ENCODE measurements around the gene CCNE1. TPM values are rescaled to one million over a fixed set of nuclear protein-coding genes. Genes with fewer than 3 reads are reported as not detected.

CCNE1 gene
- total RNA-seq: 10 to 100 TPM; 24.8 to 26.3 TPM

- H3K4me3 Mint-ChIP-seq: peak within 1 kb of the TSS; percentile 84
- H3K36me3 Mint-ChIP-seq (ENCODE audit: low read depth): peaks cover 24% of the 10 kb centered on the region
- H3K27ac Mint-ChIP-seq: peak within 1 kb of the TSS; percentile 78
- ChIA-PET CTCF (interaction anchor here (1.0 to 1.4 kb wide), 2 partner anchors 52 to 81 kb away, joined by 3 to 4 read pairs; no protein-coding TSS in a partner anchor), POLR2A (interaction anchor here (0.5 to 8.7 kb wide), 5 partner anchors 19 to 132 kb away, joined by 3 to 67 read pairs (median 4); no protein-coding TSS in a partner anchor)
- DNase-seq: peak; percentile 96
- no peaks in the 10 kb centered on the region for H3K27me3 Mint-ChIP-seq
- H3K4me1 Mint-ChIP-seq: peaks cover 29% of the 10 kb centered on the region
- H3K9me3 Mint-ChIP-seq: no peaks in the 10 kb centered on the region
Measured at GRCh38 chr19:29811125-29812079, at the start of gene CCNE1. Gene CCNE1, plus strand, starts transcription at chr19:29811991. Its CDS starts 565 bp downstream, at chr19:29812556.

- H3K4me1 Mint-ChIP-seq: peaks cover 3% of the 10 kb centered on the region
- ChIA-PET CTCF (interaction anchor here (6.1 kb wide), 1 partner anchor 111 kb away, joined by 62 read pairs; no protein-coding TSS in a partner anchor), POLR2A (no interaction called here)
- no peaks in the 10 kb centered on the region for H3K9me3 Mint-ChIP-seq
- DNase-seq: no peak
- no peak overlapping the region for H3K27ac Mint-ChIP-seq
- H3K27me3 Mint-ChIP-seq: peaks cover 4% of the 10 kb centered on the region
- no peaks in the 10 kb centered on the region for H3K36me3 Mint-ChIP-seq (ENCODE audit: low read depth)
- no peak overlapping the region for H3K4me3 Mint-ChIP-seq
Measured at GRCh38 chr19:29763196-29763595, 48.6 kb upstream of the CCNE1 start.

- Mint-ChIP-seq H3K27ac (no peak overlapping the region), H3K27me3 (peaks cover 4% of the 10 kb centered on the region), H3K36me3 (ENCODE audit: low read depth) (no peaks in the 10 kb centered on the region), H3K4me3 (no peak overlapping the region), H3K4me1 (peaks cover 3% of the 10 kb centered on the region), H3K9me3 (no peaks in the 10 kb centered on the region)
- POLR2A ChIA-PET: no interaction called here
- CTCF ChIA-PET: no interaction called here
- no peak for DNase-seq
Measured at GRCh38 chr19:29764361-29764760, 47.4 kb upstream of the CCNE1 start.

- ChIA-PET POLR2A (no interaction called here), CTCF (no interaction called here)
- no peaks in the 10 kb centered on the region for H3K9me3 Mint-ChIP-seq
- peaks cover 9% of the 10 kb centered on the region for H3K4me1 Mint-ChIP-seq
- DNase-seq: no peak
- no peak overlapping the region for H3K4me3 Mint-ChIP-seq
- peaks cover 4% of the 10 kb centered on the region for H3K27me3 Mint-ChIP-seq
- no peaks in the 10 kb centered on the region for H3K36me3 Mint-ChIP-seq (ENCODE audit: low read depth)
- H3K27ac Mint-ChIP-seq: no peak overlapping the region
Measured at GRCh38 chr19:29766100-29766499, 45.7 kb upstream of the CCNE1 start.

- H3K4me3 Mint-ChIP-seq: no peak overlapping the region
- H3K27ac Mint-ChIP-seq: no peak overlapping the region
- no peaks in the 10 kb centered on the region for H3K9me3 Mint-ChIP-seq
- H3K36me3 Mint-ChIP-seq (ENCODE audit: low read depth): no peaks in the 10 kb centered on the region
- ChIA-PET CTCF (no interaction called here), POLR2A (interaction anchor here (0.7 to 1.1 kb wide), 2 partner anchors 48 to 161 kb away, joined by 3 read pairs; partner anchors contain the start of gene POP4)
- DNase-seq: no peak
- peaks cover 4% of the 10 kb centered on the region for H3K27me3 Mint-ChIP-seq
- peaks cover 16% of the 10 kb centered on the region for H3K4me1 Mint-ChIP-seq
Measured at GRCh38 chr19:29767039-29767735, 44.6 kb upstream of the CCNE1 start.

- DNase-seq: no peak
- no peaks in the 10 kb centered on the region for H3K9me3 Mint-ChIP-seq
- peaks cover 16% of the 10 kb centered on the region for H3K4me1 Mint-ChIP-seq
- H3K27ac Mint-ChIP-seq: no peak overlapping the region
- H3K27me3 Mint-ChIP-seq: peaks cover 4% of the 10 kb centered on the region
- no peak overlapping the region for H3K4me3 Mint-ChIP-seq
- H3K36me3 Mint-ChIP-seq (ENCODE audit: low read depth): no peaks in the 10 kb centered on the region
- ChIA-PET CTCF (interaction anchor here (0.5 to 2.5 kb wide), 2 partner anchors 8 to 504 kb away, joined by 3 to 10 read pairs; no protein-coding TSS in a partner anchor), POLR2A (interaction anchor here (0.7 to 1.1 kb wide), 2 partner anchors 47 to 162 kb away, joined by 3 read pairs; partner anchors contain the start of gene POP4)
Measured at GRCh38 chr19:29768166-29768565, 43.6 kb upstream of the CCNE1 start.

GRCh38 chr19:29769997-29770396, 41.8 kb upstream of the CCNE1 start:
- no peaks in the 10 kb centered on the region for H3K27me3 Mint-ChIP-seq
- H3K4me1 Mint-ChIP-seq: peaks cover 16% of the 10 kb centered on the region
- ChIA-PET POLR2A (interaction anchor here (1.0 to 1.4 kb wide), 3 partner anchors 55 to 75 kb away, joined by 3 to 4 read pairs (median 3); partner anchors contain the start of gene C19orf12), CTCF (interaction anchor here (1.6 to 2.5 kb wide), 2 partner anchors 10 to 103 kb away, joined by 5 to 10 read pairs; no protein-coding TSS in a partner anchor)
- no peak overlapping the region for H3K27ac Mint-ChIP-seq
- DNase-seq: no peak
- no peak overlapping the region for H3K4me3 Mint-ChIP-seq
- H3K36me3 Mint-ChIP-seq (ENCODE audit: low read depth): no peaks in the 10 kb centered on the region
- no peaks in the 10 kb centered on the region for H3K9me3 Mint-ChIP-seq

- DNase-seq: peak; percentile 44
- Mint-ChIP-seq H3K27ac (no peak overlapping the region), H3K9me3 (no peaks in the 10 kb centered on the region), H3K4me3 (no peak overlapping the region), H3K4me1 (peaks cover 16% of the 10 kb centered on the region), H3K36me3 (ENCODE audit: low read depth) (no peaks in the 10 kb centered on the region), H3K27me3 (no peaks in the 10 kb centered on the region)
- CTCF ChIA-PET: interaction anchor here (1.6 to 2.5 kb wide), 2 partner anchors 10 to 102 kb away, joined by 5 to 10 read pairs; no protein-coding TSS in a partner anchor
- POLR2A ChIA-PET: interaction anchor here (1.0 to 1.4 kb wide), 3 partner anchors 56 to 74 kb away, joined by 3 to 4 read pairs (median 3); partner anchors contain the start of gene C19orf12
Measured at GRCh38 chr19:29770648-29771047, 41.1 kb upstream of the CCNE1 start.

- H3K4me1 Mint-ChIP-seq: peaks cover 16% of the 10 kb centered on the region
- H3K9me3 Mint-ChIP-seq: no peaks in the 10 kb centered on the region
- no peaks in the 10 kb centered on the region for H3K27me3 Mint-ChIP-seq
- DNase-seq: no peak
- no peak overlapping the region for H3K4me3 Mint-ChIP-seq
- no peaks in the 10 kb centered on the region for H3K36me3 Mint-ChIP-seq (ENCODE audit: low read depth)
- CTCF ChIA-PET: interaction anchor here (0.9 to 2.0 kb wide), 3 partner anchors 12 to 101 kb away, joined by 3 to 9 read pairs (median 3); no protein-coding TSS in a partner anchor
- POLR2A ChIA-PET: no interaction called here
- no peak overlapping the region for H3K27ac Mint-ChIP-seq
Measured at GRCh38 chr19:29771708-29772414, 39.9 kb upstream of the CCNE1 start.

GRCh38 chr19:29772696-29773095, 39.1 kb upstream of the CCNE1 start:
- DNase-seq: no peak
- H3K4me1 Mint-ChIP-seq: peaks cover 16% of the 10 kb centered on the region
- ChIA-PET CTCF (interaction anchor here (1.2 to 2.0 kb wide), 2 partner anchors 13 to 100 kb away, joined by 3 to 9 read pairs; no protein-coding TSS in a partner anchor), POLR2A (no interaction called here)
- H3K27me3 Mint-ChIP-seq: no peaks in the 10 kb centered on the region
- H3K36me3 Mint-ChIP-seq (ENCODE audit: low read depth): no peaks in the 10 kb centered on the region
- H3K4me3 Mint-ChIP-seq: no peak overlapping the region
- no peaks in the 10 kb centered on the region for H3K9me3 Mint-ChIP-seq
- H3K27ac Mint-ChIP-seq: no peak overlapping the region

- no peak overlapping the region for H3K27ac Mint-ChIP-seq
- ChIA-PET POLR2A (no interaction called here), CTCF (interaction anchor here (1.2 to 2.0 kb wide), 2 partner anchors 13 to 100 kb away, joined by 3 to 9 read pairs; no protein-coding TSS in a partner anchor)
- H3K36me3 Mint-ChIP-seq (ENCODE audit: low read depth): no peaks in the 10 kb centered on the region
- no peaks in the 10 kb centered on the region for H3K27me3 Mint-ChIP-seq
- peaks cover 16% of the 10 kb centered on the region for H3K4me1 Mint-ChIP-seq
- no peaks in the 10 kb centered on the region for H3K9me3 Mint-ChIP-seq
- no peak overlapping the region for H3K4me3 Mint-ChIP-seq
- no peak for DNase-seq
Measured at GRCh38 chr19:29773141-29773540, 38.6 kb upstream of the CCNE1 start.

- no peaks in the 10 kb centered on the region for H3K9me3 Mint-ChIP-seq
- no peak for DNase-seq
- no peak overlapping the region for H3K4me3 Mint-ChIP-seq
- no peaks in the 10 kb centered on the region for H3K27me3 Mint-ChIP-seq
- no peaks in the 10 kb centered on the region for H3K36me3 Mint-ChIP-seq (ENCODE audit: low read depth)
- CTCF ChIA-PET: no interaction called here
- H3K27ac Mint-ChIP-seq: no peak overlapping the region
- POLR2A ChIA-PET: interaction anchor here (0.7 kb wide), 1 partner anchor 187 kb away, joined by 3 read pairs; no protein-coding TSS in a partner anchor
- peaks cover 16% of the 10 kb centered on the region for H3K4me1 Mint-ChIP-seq
Measured at GRCh38 chr19:29774126-29774525, 37.7 kb upstream of the CCNE1 start.

All from activated CD4-positive, alpha-beta memory T cell treated with anti-CD3 and anti-CD28 coated beads, Interleukin-2, amount 10 ng/mL, durations not matched to agents 7 days and 5 days (primary cell).